WTC11 (cell line): ENCODE measurements around the gene EPC1. TPM values are rescaled to one million over a fixed set of nuclear protein-coding genes. Genes with fewer than 3 reads are reported as not detected.
"Not testable (repeated sequence)": the region's sequence is repeated elsewhere in the genome, so short reads cannot be mapped to it uniquely, and the experiment has no call there.

Source experiments
- ATAC-seq: fragments of 200-7000 bp; cut with Tn5 transposase; 2 replicates; pipeline ENCODE4 v1.10.0; 2021; ENCODE audit warnings: mild to moderate bottlenecking, moderate library complexity
- CTCF ChIA-PET: fragments of 300-600 bp; sonication (Branson Sonifier 250); formaldehyde crosslinking; loops from one replicate; lab custom pipeline; 2021; ENCODE audit warnings: antibody characterized with exemption; lab: Charles Lee
- POLR2A ChIA-PET: fragments of 350-600 bp; sonication (Branson Sonifier 250); formaldehyde crosslinking; loops from one replicate; lab custom pipeline; 2021; ENCODE audit warnings: antibody characterized with exemption; lab: Charles Lee
- DNase-seq: peaks from one replicate; pipeline ENCODE4 v3.0.0; 2021; ENCODE audit warnings: low spot score
- H3K27ac Mint-ChIP-seq: 2 replicates; pipeline ENCODE4 v1.8.0; 2021; ENCODE audit warnings: mixed read lengths
- H3K27me3 Mint-ChIP-seq: 2 replicates; pipeline ENCODE4 v1.8.0; 2021; ENCODE audit warnings: low read depth, mild to moderate bottlenecking, moderate library complexity, mixed read lengths
- H3K36me3 Mint-ChIP-seq: 2 replicates; pipeline ENCODE4 v1.8.0; 2021; ENCODE audit warnings: mixed read lengths
- H3K4me1 Mint-ChIP-seq: 2 replicates; pipeline ENCODE4 v1.8.0; 2022; ENCODE audit warnings: mixed read lengths
- H3K4me3 Mint-ChIP-seq: 2 replicates; pipeline ENCODE4 v1.8.0; 2021; ENCODE audit warnings: mild to moderate bottlenecking, moderate library complexity, mixed read lengths
- H3K9me3 Mint-ChIP-seq: 2 replicates; pipeline ENCODE4 v1.8.0; 2021; ENCODE audit warnings: mixed read lengths
- CREB1 ChIP-seq: sonication (generic); formaldehyde crosslinking; IDR thresholded peaks from 2 replicates; pipeline ENCODE4 v1.8.0; 2023; ENCODE audit warnings: mild to moderate bottlenecking, missing genetic modification reagents
- E2F4 ChIP-seq: sonication (generic); formaldehyde crosslinking; IDR thresholded peaks from 2 replicates; pipeline ENCODE4 v1.8.1; 2022; ENCODE audit warnings: low read depth, mild to moderate bottlenecking, moderate library complexity, missing genetic modification reagents, borderline replicate concordance
- E2F5 ChIP-seq: sonication (generic); formaldehyde crosslinking; IDR thresholded peaks from 2 replicates; pipeline ENCODE4 v1.8.1; 2022; ENCODE audit warnings: mild to moderate bottlenecking, moderate library complexity, missing genetic modification reagents
- MAX ChIP-seq: sonication (generic); formaldehyde crosslinking; IDR thresholded peaks from 2 replicates; pipeline ENCODE4 v1.8.0; 2022; ENCODE audit warnings: mild to moderate bottlenecking, missing genetic modification reagents
- PRRX2 ChIP-seq: fragments of 250-450 bp; sonication (Bioruptor Pico); IDR thresholded peaks from 2 replicates; pipeline ENCODE4 v1.8.0; 2021; ENCODE audit warnings: mild to moderate bottlenecking
- ZNF232 ChIP-seq: sonication (generic); formaldehyde crosslinking; IDR thresholded peaks from 2 replicates; pipeline ENCODE4 v1.8.0; 2022; ENCODE audit warnings: mild to moderate bottlenecking, missing genetic modification reagents
- ZNF281 ChIP-seq: sonication (generic); formaldehyde crosslinking; IDR thresholded peaks from 2 replicates; pipeline ENCODE4 v1.8.0; 2023; ENCODE audit warnings: mild to moderate bottlenecking, missing genetic modification reagents
- ZNF425 ChIP-seq: fragments of 250-450 bp; sonication (Bioruptor Pico); conservative IDR thresholded peaks from 2 replicates; pipeline ENCODE4 v1.9.0; 2021; ENCODE audit warnings: mild to moderate bottlenecking
- total RNA-seq: library from RNA; stranded (reverse); gene quantifications from 3 replicates; pipeline ENCODE4 v1.2.3, GENCODE V29; 2021
- TF ChIP-seq, protein P1 (sequence below): fragments of 250-450 bp; sonication (Bioruptor Pico); IDR thresholded peaks from 2 replicates; pipeline ENCODE4 v1.8.0; 2021; ENCODE audit warnings: mild to moderate bottlenecking
- TF ChIP-seq, protein P2 (sequence below): sonication (generic); formaldehyde crosslinking; IDR thresholded peaks from 2 replicates; pipeline ENCODE4 v1.8.0; 2022; ENCODE audit warnings: mild to moderate bottlenecking, missing genetic modification reagents
- TF ChIP-seq, protein P3 (sequence below): fragments of 250-450 bp; sonication (Bioruptor Pico); IDR thresholded peaks from 2 replicates; pipeline ENCODE4 v1.9.0; 2021; ENCODE audit warnings: mild to moderate bottlenecking

Gene EPC1
- total RNA-seq, 1 experiment from 2014 or later, result 22.5 TPM

DNA sequence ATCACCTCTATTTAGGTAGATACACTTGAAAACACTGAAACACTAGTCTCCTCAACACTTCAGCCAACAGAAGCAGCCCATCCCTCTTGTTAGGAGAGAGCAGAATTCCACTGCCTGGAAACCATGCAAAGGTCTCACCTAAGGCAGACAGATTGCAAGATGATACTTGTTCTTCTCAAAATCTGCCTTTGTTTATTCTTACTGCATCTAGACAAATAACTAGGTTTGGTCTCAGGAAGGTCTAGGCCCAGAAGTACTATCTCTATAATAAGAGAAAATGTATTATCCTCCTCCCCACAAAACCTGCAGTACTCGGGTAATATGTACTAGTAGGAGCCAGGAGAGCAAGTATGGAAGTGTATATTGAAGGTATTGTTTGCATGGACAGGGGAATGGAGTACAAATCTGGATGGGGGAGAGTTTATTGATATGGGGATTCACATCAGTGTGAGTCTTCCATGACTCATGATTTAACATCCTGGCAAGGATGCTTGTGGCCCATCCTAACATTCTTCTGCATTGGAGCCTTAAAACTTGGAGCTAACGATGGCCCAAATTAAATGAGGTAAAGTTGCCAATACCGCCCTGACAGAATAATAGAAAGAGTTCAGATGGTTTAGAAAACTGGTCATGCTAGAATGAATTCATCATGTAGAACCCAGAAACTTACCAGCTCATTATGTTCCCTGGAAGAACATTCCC is 109.2 kb downstream of the EPC1 start:
- no peaks in the 10 kb centered on the region for H3K4me1 Mint-ChIP-seq
- H3K4me3 Mint-ChIP-seq, result no peak overlapping the region
- peaks cover 15% of the 10 kb centered on the region for H3K9me3 Mint-ChIP-seq
- H3K27ac Mint-ChIP-seq, result no peak overlapping the region
- H3K27me3 Mint-ChIP-seq, result no peaks in the 10 kb centered on the region
- POLR2A ChIA-PET, result no interaction called here
- no peak for DNase-seq
- TF ChIP-seq PRRX2 (CRISPR knock-in tag), result no peak
- TF ChIP-seq, protein P1, sequence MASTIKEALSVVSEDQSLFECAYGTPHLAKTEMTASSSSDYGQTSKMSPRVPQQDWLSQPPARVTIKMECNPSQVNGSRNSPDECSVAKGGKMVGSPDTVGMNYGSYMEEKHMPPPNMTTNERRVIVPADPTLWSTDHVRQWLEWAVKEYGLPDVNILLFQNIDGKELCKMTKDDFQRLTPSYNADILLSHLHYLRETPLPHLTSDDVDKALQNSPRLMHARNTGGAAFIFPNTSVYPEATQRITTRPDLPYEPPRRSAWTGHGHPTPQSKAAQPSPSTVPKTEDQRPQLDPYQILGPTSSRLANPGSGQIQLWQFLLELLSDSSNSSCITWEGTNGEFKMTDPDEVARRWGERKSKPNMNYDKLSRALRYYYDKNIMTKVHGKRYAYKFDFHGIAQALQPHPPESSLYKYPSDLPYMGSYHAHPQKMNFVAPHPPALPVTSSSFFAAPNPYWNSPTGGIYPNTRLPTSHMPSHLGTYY (CRISPR knock-in tag), result no peak
- TF ChIP-seq ZNF425 (CRISPR knock-in tag), result no peak
- TF ChIP-seq ZNF232 (CRISPR knock-in tag), result no peak
- TF ChIP-seq, all 79 proteins: peak for 0
- no peak for ATAC-seq
- peaks cover 21% of the 10 kb centered on the region for H3K36me3 Mint-ChIP-seq
- CTCF ChIA-PET, result interaction anchor here (1.2 kb wide), 1 partner anchor 19 kb away, joined by 3 read pairs; no protein-coding TSS in a partner anchor

GRCh38 chr10:32234471-32234870 is 112.5 kb downstream of the EPC1 start:
- H3K27me3 Mint-ChIP-seq, result no peaks in the 10 kb centered on the region
- ATAC-seq, result no peak
- POLR2A ChIA-PET, result no interaction called here

DNA sequence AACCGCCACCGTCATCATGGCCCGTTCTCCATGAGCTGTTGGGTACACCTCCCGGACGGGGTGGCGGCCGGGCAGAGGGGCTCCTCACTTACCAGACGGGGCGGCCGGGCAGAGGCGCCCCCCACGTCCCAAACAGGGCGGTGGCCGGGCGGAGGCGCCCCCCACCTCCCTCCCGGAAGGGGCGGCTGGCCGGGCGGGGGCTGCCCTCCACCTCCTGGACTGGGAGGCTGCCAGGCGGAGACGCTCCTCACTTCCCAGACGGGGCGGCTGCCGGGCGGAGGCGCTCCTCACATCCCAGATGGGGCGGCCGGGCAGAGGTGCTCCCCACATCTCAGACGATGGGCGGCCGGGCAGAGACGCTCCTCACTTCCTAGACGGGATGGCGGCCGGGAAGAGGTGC is 113.6 kb downstream of the EPC1 start:
- H3K4me3 Mint-ChIP-seq, DNase-seq, H3K27me3 Mint-ChIP-seq, POLR2A ChIA-PET, ATAC-seq, CTCF ChIA-PET, H3K27ac Mint-ChIP-seq: not testable (repeated sequence)
- H3K9me3 Mint-ChIP-seq, result peaks cover 21% of the 10 kb centered on the region
- peaks cover 20% of the 10 kb centered on the region for H3K4me1 Mint-ChIP-seq
- H3K36me3 Mint-ChIP-seq, result peaks cover 25% of the 10 kb centered on the region

More at GRCh38 chr10:32234471-32234870, 112.5 kb downstream of the EPC1 start:
- no peak overlapping the region for H3K4me3 Mint-ChIP-seq
- H3K4me1 Mint-ChIP-seq, result peaks cover 20% of the 10 kb centered on the region
- no peak overlapping the region for H3K27ac Mint-ChIP-seq
- peaks cover 25% of the 10 kb centered on the region for H3K36me3 Mint-ChIP-seq
- no peak for DNase-seq
- CTCF ChIA-PET, result no interaction called here
- peaks cover 21% of the 10 kb centered on the region for H3K9me3 Mint-ChIP-seq
- TF ChIP-seq, protein P2, sequence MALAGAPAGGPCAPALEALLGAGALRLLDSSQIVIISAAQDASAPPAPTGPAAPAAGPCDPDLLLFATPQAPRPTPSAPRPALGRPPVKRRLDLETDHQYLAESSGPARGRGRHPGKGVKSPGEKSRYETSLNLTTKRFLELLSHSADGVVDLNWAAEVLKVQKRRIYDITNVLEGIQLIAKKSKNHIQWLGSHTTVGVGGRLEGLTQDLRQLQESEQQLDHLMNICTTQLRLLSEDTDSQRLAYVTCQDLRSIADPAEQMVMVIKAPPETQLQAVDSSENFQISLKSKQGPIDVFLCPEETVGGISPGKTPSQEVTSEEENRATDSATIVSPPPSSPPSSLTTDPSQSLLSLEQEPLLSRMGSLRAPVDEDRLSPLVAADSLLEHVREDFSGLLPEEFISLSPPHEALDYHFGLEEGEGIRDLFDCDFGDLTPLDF (CRISPR knock-in tag), result no peak
- TF ChIP-seq ZNF281 (CRISPR knock-in tag) (no peak), E2F4 (CRISPR knock-in tag) (no peak), MAX (CRISPR knock-in tag) (no peak), ZNF232 (CRISPR knock-in tag) (no peak), PRRX2 (CRISPR knock-in tag) (no peak), CREB1 (CRISPR knock-in tag) (no peak), E2F5 (CRISPR knock-in tag) (no peak)
- TF ChIP-seq, protein P3, sequence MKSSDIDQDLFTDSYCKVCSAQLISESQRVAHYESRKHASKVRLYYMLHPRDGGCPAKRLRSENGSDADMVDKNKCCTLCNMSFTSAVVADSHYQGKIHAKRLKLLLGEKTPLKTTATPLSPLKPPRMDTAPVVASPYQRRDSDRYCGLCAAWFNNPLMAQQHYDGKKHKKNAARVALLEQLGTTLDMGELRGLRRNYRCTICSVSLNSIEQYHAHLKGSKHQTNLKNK (CRISPR knock-in tag), result no peak
